GM19043 (cell line): ENCODE data around the gene C6.
"Not testable (repeated sequence)": the region's sequence is repeated elsewhere in the genome, so short reads cannot be mapped to it uniquely, and the experiment has no call there.

ENCODE experiments used
- ATAC-seq: cut with Tn5 transposase; IDR thresholded peaks from one replicate; pipeline ENCODE4 v1.9.1; 2021; ENCODE audit warnings: low read depth; ENCODE audit not compliant: unreplicated experiment

Gene C6

DNA sequence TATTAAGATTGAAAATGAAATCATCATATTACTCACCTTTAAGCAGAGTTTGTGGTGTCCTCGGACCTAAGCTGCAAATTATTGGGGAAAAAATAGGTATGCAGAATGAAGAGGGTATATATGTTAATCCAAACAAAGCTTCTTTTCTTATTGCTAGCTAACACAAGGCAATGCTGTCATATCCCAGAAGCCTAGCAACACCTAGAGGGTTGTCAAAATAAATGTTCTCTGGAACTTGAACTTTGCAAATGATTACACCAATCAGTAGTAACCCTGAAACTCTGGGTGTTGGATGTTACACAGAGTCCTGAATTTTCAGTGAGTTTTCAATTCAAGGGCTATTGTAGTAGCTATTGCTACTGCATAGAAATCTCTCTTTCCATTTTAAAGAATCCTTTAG is at the start of gene C6:
Gene C6, minus strand, starts transcription at position 193 of the 400 bp plus-strand sequence. CDS start 10,302 bp downstream, outside the sequence.
- ATAC-seq: no peak

DNA sequence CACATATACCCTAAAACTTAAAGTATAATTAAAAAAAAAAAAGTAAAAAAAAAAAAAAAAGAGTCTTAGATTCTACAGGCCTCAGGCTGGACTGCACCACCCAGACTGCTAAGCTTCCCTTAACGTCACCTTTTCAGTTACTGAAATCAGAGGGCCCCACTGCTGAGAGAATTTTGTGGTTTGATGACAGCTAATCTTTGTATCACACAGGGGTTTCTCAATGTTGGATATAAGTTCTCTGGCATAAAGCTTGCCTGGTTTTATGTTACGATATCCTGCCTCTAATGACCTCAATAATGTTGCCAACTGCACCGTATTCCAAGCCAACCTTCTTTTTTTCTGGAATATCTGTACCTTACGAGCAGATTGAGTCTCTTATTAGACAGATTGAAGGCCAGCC is 43.1 kb upstream of the C6 start:
- ATAC-seq: no peak

DNA sequence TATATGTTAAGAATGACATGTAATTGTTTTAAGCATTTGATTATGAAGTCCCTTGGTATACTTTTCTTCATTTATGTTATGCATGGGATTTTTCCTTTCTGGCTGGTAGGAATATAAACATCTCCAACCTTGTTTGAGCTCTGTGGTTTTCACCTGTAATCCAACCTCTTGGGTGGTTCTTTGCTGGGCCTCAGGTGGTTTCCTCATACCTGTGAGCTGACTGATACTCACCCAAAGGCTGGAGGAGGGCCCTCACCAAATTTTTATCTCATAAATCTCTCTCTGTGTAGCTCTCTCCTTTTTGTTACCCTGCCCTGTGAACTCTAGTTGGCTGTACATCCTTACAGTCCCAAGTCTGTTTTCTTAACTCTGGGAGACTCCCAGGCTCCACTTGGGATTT is 39.8 kb upstream of the C6 start:
- no peak for ATAC-seq

DNA sequence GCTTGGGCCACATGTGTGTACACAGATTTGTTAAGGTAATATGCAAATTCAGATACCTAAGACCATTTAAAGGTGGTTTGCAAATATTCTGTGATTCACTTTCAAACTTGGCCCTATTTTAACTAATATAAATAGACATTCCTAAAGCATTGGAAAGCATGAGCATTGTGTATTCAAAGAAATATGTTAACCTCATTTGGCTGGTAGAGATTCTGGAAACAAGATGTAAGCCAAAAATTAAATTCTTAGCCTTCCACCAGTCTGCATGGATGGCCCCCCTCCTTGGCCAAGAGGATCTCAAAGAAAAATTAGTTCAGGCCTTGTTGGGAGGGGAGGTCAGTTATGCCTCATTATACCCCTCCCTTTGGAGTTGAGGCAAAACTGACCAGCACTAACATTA is 38.7 kb upstream of the C6 start:
- ATAC-seq: no peak

DNA sequence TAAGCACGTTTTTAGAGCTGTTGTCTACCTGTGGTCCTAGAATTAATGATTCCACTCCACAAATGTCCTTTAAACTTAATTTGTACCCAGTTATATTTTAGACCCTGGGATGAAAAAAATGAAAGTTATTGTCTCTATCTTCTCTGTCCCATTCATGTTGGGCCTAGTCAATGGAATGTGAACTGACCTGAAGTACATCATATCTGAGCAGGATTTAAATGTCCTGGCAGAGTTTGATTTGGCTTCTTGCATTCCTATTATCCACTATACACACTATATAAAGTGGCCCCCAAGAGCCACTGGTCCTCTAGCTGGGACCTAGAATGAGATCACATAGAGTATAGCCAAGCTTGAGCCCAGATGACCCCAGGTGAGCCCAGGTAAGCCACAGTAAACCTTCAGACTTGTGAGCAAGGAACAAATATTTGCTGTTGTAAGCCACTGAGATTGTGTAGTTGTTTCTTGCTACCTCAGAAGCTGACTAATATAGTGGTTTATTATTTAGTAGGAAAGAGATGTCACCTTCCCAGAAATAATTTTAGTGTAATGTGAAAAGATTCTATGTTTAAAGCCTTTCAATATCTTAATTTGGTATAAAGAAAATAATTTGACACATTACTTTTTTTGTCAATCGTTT is 37.1 kb upstream of the C6 start:
- ATAC-seq: no peak

DNA sequence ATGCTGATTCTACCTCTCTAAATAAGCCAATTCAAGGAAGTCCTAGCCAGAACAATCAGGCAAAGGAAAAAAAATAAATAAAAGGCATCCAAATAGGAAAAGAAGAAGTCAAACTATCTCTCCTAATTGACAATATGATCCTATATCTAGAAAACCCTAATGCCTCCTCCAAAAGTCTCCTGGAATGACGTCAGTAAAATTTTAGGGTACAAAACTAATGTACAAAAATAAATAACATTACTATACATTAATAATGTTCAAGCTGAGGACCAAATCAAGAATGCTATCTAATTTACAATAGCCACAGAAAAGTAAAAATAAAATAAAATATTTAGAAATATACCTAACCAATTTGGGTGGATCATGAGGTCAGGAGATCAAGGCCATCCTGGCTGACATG is 33.8 kb upstream of the C6 start:
- no peak for ATAC-seq

DNA sequence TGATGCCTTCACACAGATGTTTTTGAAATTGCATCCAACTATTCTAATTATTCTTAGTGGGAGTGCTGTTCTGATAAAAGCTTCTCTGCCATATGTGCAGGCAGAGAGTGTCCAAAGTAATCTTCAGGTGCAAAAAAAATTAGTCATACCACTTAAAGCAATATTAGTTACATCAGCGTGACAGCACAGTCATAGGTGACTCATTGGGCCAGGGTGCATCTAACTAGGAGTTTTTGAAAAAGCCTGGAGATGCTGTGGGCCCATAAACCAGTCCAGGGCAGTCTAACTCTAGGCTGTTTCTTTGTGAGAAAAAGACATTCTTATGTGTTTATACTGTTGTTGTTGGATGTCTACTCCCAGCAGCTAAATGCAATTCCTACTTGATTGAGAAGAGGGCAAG is 33.0 kb upstream of the C6 start:
- ATAC-seq: no peak

DNA sequence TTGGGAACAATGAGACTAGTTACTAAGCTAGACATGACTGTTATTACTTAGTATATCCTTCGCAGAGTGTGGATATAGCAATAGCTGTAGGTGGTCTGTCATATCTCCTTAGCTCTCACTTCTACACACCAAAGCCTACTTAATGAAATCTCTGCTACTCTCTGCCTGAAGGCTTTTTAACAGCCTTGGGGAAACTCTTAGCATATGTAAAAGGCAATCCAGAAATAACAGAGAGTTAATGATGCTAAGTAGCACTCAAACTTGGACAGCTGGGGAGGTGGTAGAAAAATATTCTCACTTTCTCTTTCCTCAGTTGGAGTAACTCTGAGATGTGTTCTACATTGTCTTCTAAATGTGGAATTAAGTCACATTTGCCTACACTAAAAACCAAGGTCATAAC is 30.2 kb upstream of the C6 start:
- no peak for ATAC-seq

DNA sequence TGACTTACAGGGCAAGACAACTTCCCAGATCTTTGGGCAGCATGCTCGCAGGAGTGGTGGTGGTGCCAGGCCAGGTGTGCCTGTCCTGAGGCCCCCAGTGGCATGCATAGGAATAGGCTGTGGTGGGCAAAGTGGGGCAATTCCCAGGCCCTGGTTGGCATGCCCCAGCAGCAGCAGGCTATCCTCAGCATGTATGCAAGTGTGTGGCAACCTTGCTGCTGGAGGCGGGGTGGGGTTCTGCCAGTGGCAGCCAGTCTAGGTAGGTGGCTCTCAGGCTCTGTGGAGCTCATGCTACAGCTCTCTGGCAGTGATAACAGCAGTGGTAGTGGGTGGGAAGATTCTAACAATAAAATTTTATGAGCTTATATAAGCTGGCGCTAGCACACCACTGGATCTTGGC is 27.7 kb upstream of the C6 start:
- ATAC-seq: no peak

DNA sequence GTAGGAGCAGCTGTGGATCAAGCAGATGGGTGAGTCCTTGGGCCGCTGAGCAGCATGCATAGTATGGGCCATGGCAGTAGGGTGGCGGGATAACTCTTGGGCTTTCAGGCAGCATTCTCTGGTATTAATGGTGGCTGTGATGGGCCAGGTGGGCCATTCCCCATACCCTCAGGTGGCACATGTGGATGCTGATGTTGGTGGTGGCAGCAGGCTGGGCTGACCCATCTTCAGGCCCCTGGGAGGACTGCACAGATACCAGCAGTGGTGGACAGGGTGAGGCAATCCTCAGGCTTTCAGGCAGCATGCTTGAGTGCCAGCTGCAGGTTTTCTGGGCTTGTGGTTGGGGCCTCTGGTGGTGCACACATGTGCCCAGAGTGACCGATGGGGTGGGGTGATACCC is 27.1 kb upstream of the C6 start:
- ATAC-seq: no peak

DNA sequence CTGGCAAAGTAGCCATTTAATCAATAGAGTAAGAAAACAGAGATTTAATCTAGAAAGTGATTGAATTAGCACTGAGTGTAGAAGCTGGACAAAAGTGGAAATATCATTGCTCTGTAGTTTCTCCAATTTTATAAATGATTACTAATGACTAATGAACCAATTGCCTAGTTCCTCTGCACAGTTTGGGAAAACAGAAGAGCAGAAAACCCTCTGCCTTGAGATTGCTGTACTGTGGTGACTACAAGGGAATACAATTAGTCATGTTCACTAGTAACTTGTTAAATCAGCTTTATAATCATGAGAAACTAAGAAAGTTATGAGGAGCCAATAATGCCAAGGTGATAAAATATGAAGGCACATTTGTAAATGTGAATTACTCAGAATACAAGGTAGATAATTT is 21.1 kb upstream of the C6 start:
- no peak for ATAC-seq

DNA sequence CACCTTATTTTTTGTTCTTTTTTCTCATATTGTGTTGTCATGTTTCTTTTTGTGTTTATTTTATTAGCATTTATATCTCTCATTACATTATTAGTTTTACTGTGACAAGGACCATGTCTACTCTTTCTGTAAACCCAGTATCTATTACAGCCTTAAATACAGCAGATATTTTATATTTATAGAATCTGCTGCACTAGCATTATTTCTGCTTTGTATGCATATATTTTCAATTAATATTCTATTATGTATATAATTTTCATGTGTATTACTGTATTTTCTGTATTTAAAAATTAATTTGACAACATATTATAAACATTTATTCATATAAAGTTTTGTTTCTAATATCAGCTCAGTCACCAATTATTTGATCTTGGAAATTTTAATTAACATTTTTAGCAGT is 19.5 kb upstream of the C6 start:
- ATAC-seq: no peak

DNA sequence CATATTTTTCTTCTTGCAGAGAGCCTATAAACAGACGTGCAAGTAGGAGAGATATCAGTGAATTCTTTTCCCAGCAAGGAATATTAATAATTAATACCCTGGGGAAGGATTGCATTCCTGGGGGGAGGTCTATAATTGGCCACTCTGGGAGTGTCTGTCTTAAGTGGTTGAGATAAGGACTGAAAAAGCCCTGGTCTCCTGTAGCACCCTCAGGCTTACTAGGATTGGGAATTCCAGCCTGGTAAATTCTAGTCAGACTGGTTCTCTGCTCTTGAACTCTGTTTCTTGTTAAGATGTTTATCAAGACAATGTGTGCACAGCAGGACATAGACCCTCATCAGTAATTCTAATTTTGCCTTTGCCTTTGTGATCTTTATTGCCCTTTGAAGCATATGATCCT is 16.9 kb upstream of the C6 start:
- ATAC-seq: not testable (repeated sequence)

DNA sequence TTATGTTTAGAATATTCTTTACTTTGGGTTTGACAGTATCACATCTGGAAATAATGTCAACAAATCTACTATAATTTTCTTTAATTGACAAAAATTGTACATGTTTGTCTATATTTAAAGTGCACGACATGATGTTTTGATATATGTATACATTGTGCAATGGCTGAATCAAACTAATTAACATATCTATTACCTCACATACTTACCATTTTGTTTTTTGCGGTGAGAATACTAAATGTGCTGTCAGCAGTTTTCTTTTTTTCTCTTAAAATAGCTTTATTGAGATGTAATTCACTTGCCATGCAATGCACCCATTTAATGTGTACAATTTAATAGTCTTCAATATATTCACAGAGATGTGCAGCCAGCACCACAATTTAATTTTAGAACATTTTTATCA is 10.6 kb upstream of the C6 start:
- ATAC-seq: no peak

DNA sequence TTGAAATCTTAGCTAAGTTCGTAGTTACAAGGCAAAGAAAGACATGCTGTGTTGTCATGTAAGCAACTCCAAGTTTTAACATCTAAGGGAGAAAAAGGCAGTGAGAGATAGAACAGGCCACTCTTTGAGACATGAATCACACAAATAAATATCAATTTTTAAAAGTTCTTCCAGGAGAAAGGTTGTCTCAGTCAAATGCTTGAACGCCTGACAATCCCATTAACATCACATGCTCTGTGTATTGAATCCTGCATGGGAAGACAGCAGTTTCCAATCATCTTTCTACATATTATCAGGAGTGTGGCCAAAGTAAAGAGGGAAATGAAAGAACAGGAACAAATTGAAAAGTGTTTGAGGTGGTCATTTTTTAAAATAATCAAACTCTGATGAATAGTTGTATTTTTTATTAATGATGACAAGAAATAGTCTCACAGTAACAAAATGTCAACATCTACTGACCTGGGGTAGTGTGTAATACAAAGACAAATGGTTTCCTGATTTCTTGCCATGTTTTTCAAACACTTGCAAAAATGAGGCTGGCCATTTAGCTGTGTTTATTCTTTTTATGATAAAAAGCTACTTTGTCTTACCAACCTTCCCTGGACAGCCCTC is 6.4 kb upstream of the C6 start:
- no peak for ATAC-seq

DNA sequence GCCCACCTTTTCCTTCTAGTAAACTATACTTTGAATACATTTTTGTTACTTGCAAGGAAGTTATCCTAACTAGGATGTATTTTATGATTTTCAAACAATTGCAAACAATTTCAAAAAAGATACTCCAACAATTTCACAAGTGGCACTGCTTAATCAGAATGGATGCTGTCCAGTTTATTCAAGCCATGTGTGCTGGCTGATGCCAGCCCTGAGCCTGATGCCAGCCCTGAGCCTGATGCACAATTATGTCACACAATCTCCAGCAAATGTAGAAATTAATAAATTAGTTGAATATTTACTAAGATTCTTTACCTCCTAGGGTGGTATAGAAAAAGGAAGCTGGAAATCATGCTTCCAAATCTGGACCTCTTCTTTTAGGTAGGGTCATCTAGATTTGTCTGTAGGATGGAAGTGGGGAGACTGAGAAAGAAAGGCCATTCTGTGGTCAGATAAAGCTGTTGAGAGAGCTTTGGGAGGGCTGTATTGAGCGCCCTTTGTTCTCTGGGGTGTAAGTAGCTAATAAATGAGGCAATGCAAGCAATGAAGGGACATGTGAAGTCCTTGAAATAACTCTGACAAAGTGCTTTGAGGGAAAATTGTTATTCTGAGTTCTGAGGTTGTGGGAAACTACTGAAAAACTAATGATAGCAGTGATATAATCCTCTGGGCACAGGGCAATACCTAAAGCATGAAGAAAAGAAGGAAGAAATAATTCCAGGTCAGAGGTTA is 5.8 kb upstream of the C6 start:
- no peak for ATAC-seq

DNA sequence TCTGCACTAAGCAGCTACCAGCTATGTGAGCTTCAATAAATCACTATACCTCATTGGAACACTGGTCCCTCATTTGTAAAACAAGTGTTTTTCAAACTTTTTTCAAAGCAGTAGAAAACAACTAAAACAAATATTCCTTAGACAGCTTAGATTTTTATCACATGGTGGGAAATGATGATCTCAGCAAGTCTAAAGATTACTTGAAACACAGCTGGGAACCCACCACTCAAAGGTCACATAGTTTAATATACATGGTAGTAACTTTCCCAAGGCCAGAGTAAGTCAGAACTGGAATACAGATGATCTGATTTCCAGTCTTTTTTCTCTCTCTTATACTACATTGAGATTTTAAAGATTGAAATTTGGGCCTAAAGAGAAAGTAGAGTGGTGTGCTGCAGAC is 850 bp upstream of the C6 start:
- no peak for ATAC-seq

DNA sequence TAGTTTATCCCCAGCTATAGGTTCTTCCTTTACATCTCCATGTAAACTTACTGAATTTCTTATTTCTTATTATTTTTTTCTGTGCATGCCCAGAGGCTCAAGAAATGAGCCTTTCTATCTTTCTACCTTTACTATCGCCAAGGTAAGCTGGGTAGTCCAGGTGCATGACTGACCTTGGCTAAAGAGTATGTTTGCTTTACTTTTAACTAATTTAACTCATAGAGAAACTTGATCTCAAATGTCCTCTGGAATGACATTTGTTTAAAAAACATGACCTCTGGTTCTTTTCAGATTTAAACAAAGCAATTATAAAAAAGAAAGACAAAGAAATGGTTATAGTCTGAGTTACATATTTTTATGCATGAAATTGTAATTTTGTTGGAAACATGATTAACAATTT is 397 bp downstream of the C6 start:
- ATAC-seq: no peak

DNA sequence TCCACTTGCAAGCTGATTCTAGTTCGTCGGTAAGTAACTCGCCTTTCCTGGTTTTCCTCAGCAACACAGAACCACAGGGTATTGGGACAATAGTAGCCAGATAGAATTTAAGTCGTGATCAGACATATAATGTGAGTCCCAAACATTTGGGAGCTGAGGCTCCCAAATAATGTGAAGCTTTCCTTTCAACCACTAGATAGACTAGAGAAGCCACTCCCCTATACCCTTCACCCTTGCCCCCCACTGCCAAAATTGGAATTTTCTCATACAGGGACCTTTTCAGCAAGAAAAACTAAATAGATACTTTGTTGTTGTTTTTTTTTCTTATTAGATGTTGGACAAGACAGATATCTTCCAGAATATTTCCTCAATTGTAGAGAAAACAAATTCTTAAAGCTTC is 1.9 kb downstream of the C6 start:
- no peak for ATAC-seq

DNA sequence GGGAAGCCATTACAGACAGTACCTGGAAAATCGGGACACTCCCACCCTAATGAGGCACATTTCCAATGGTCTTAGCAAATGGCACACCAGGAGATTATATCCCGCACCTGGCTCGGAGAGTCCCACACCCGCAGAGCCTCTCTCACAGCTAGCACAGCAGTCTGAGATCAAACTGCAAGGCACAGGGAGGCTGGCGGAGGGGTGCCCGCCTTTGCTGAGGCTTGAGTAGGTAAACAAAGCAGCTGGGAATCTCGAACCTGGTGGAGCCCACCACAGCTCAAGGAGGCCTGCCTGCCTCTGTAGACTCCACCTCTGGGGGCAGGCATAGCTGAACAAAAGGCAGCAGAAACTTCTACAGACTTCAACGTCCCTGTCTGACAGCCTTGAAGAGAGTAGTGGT is 7.9 kb downstream of the C6 start:
- not testable (repeated sequence) for ATAC-seq

DNA sequence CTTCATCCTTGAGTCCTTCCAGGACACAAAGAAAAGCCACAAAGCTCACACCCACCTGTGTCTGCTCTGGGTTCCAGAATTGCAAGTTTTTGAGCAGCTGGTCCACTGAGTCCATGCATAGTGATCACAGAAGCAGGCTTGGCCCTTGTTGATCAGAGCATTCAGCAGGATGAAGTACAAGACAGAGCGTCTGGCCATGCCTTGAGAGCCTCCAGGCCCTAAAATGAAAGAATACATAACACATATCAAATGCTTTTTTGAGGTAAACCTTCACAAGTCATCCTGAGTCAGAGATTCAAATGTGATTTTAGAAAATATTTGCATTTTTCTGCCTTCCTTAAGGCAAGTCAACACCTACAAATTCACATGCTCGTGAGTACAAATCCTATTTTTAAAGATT is 10.3 kb downstream of the C6 start:
- no peak for ATAC-seq

DNA sequence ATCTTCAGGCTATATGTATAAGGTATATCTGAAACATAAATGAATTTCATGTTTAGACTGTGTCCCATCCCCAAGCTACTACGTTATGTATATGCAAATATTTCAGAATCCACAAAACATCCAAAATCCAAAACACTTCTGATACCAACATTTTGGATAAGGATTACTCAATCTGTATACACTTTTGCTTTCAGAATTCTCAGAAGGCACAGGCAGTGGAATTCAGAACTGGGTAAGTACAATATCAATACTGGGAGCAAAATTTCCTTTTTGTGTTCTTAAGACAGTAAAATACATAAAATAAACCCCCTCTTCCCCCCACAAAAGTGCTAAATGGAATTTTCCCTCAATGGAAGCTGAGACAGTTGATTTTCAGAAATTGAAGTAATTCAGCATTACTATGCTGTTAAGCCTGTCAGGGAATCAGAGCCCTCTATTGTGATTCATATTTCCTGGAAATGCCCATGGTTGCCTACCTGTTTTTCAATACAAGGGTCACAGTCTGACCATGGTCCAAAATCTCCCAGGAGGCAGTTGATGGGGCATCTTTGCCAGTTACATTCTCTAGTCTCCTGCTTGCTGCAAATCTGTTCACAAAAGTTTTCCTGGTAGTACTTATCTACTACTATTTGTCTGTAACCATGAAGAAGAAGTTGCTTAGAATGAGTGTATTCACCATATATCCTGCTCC is 12.1 kb downstream of the C6 start:
- ATAC-seq: no peak
